Aorta (tissue), 5 donors: ENCODE results near the gene PRTG. TPM values are rescaled to one million over a fixed set of nuclear protein-coding genes. Genes with fewer than 3 reads are reported as not detected.
"Not testable (repeated sequence)": the region's sequence is repeated elsewhere in the genome, so short reads cannot be mapped to it uniquely, and the experiment has no call there.

Experiments used
- ATAC-seq: fragments of 200-7000 bp; cut with Tn5 transposase; one replicate; pipeline ENCODE4 v1.9.1; 2022; ENCODE audit warnings: moderate library complexity; ENCODE audit not compliant: low FRiP score
- DNase-seq, 2 donors: peaks; one replicate each; pipeline ENCODE4 v3.0.0-alpha.2; 2020
- H3K27ac ChIP-seq, 2 donors: one replicate each; pipeline ENCODE4 v1.5.1; 2013; ENCODE audit warnings: low read length in 2 of 2, mild to moderate bottlenecking in 2 of 2, moderate library complexity in 2 of 2, control low read depth in 1 of 2, inconsistent platforms in 1 of 2, low read depth in 1 of 2
- H3K27me3 ChIP-seq, 2 donors: one replicate each; pipeline ENCODE4 v1.6.1; 2013; ENCODE audit warnings: control low read depth in 1 of 2, low read length in 1 of 2, mild to moderate bottlenecking in 1 of 2, moderate library complexity in 1 of 2; ENCODE audit not compliant: insufficient read depth in 2 of 2, control insufficient read depth in 1 of 2
- H3K36me3 ChIP-seq, 2 donors: one replicate each; pipeline ENCODE4 v1.6.1; 2013; ENCODE audit warnings: control low read depth in 1 of 2, low read length in 1 of 2, mild to moderate bottlenecking in 1 of 2; ENCODE audit not compliant: insufficient read depth in 2 of 2, control insufficient read depth in 1 of 2
- H3K4me1 ChIP-seq, 2 donors: one replicate each; pipeline ENCODE4 v1.6.1; 2013; ENCODE audit warnings: low read length in 2 of 2, control low read depth in 1 of 2, mild to moderate bottlenecking in 1 of 2, moderate library complexity in 1 of 2; ENCODE audit not compliant: insufficient read depth in 2 of 2, control insufficient read depth in 1 of 2
- H3K4me3 ChIP-seq, 2 donors: one replicate each; pipeline ENCODE4 v1.5.1; 2013; ENCODE audit warnings: low read length in 2 of 2, control low read depth in 1 of 2, mild to moderate bottlenecking in 1 of 2
- H3K9me3 ChIP-seq: one replicate; pipeline ENCODE4 v1.6.1; 2013; ENCODE audit warnings: mild to moderate bottlenecking, low read length; ENCODE audit not compliant: control insufficient read depth
- WGBS, 2 donors: extraction: QIAGEN DNeasy Blood & Tissue Kit; methylation state at CpG; one replicate each; pipeline ENCODE4 v1.1.7; 2013; 5-methylcytosine and 5-hydroxymethylcytosine counted together
- intact Hi-C, 2 donors: fragments of 100-400 bp; cut with DNase I; formaldehyde crosslinking; loops; one replicate each; pipeline versions ENCODE4 v1.14.2 to v1.15.0; 2022
- polyA plus RNA-seq, 2 donors: library from polyadenylated mRNA; stranded (reverse); fragments of 200-250 nt; gene quantifications; one replicate each; pipeline ENCODE4 v1.2.3, GENCODE V29; 2013
- total RNA-seq, 2 donors: library from RNA; stranded (reverse); fragmentation: NEBNext Ultra II Directional; extraction: Animal tissue kit (Norgen Biotek cat#: 25700); gene quantifications; one replicate each; pipeline ENCODE4 v1.2.1, GENCODE V29; 2021
- donor health status: healthy with polysubstance abuse.
- donor health status: Bipolar disorder and iron deficiency.
- donor health status: DM: no; HTN: no; CAD: no.
- donor health status: DM: no; HTN: no; CAD: no.
- donor health status: DM: yes; HTN: yes; CAD: no.

The PRTG gene
- total and polyA plus RNA-seq, 4 donors = 0.13 to 4.4 (median 2.1) TPM; not detected in 1

DNA sequence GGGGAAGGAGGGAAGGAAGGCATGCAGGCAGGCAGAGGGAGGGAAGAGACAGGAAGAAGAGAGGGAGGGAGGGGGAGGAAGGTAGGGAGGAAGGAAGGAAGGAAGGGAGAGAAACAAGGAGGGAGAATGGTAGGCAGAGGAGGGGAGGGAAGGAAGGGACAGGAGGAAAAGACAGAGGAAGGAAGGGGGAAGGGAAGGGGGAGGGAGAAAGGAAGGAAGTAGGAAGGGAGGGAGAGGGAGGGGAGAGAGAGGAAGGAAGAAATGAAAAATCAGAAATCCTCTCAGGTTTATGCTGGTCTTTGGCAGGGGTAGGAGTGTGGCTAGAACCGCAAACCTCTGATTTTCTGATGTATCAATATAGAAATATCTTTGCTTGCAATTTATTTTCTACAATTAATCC lies 4.2 kb downstream of the PRTG start:
- ATAC-seq = no peak
- intact Hi-C loops = no loop called here
- Histone ChIP-seq H3K36me3 (no peaks in the 10 kb centered on the region), H3K4me3 (no peak overlapping the region), H3K27me3 (no peaks in the 10 kb centered on the region), H3K27ac (no peak overlapping the region), H3K4me1 (no peaks in the 10 kb centered on the region), H3K9me3 (no peaks in the 10 kb centered on the region)
- no peak for DNase-seq
- 0 to 49% methylated on average over 1 of the region's 1 CpG for WGBS, 2 donors

DNA sequence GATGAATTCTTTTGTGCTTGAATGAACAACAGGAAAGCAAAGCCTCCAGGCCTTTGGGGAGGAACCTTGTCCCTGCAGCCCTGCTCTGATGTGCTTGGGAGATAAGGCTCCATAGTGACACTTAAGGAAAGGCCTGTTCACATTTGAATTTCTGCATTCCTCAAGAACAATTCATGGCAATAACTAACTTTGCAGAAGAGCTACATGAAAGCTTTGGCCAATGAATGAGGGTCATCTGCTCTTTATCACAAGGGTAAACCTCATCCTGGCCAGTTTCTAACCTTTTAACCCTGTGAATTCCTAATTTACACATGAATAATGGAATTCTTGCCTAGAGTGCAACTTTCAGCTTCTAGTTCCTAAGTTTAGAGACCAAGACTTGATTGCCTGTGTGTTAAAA lies 5.6 kb downstream of the PRTG start:
- no peak overlapping the region for H3K4me3 ChIP-seq
- no peaks in the 10 kb centered on the region for H3K27me3 ChIP-seq
- H3K4me1 ChIP-seq = no peaks in the 10 kb centered on the region
- intact Hi-C loops = no loop called here
- H3K9me3 ChIP-seq = no peaks in the 10 kb centered on the region
- no peak overlapping the region for H3K27ac ChIP-seq
- ATAC-seq (no peak), DNase-seq (no peak)
- no peaks in the 10 kb centered on the region for H3K36me3 ChIP-seq

DNA sequence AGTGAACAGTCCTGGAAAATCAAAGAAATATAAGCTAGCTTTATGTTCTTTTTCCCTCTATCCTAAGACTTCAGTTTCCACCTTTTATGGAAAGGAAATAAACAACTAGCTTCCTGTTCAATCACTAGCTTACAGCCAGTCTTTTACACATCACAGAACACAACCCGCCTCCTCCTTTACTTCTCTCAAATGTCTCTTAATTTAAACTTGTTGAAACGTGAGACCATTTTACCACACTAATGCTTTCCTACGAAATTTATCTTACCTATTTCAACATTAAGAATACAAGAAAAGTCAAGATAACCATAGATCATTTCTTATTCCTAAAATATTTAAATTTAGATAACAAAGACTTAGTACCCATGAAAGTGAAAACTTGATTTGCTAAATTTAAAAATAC lies 6.2 kb downstream of the PRTG start:
- intact Hi-C loops = no loop called here
- Histone ChIP-seq H3K4me1 (no peaks in the 10 kb centered on the region), H3K36me3 (no peaks in the 10 kb centered on the region), H3K9me3 (no peaks in the 10 kb centered on the region), H3K4me3 (no peak overlapping the region), H3K27ac (no peak overlapping the region), H3K27me3 (no peaks in the 10 kb centered on the region)
- DNase-seq (no peak), ATAC-seq (no peak)
- 85% methylated on average over 3 of the region's 3 CpGs for WGBS, 2 donors

DNA sequence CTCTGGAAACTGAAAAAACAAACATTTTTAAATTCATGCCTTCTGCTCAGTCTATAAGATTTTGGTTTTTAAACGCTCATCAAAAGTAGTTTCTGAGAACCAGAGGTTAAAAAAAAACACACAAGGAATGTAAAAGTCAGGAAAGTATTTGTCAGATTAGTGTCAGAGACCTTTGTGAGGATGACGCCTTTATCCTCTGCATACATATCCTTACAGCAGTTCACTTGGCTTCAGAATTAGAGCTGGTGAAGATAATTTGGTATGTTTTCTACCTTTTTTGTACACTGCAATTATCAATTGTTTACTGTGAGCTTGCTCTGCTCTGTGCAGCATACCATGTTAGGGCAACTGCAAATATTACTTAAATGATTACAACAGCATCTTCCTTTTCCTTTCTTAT lies 8.3 kb downstream of the PRTG start:
- H3K4me1 ChIP-seq = no peaks in the 10 kb centered on the region
- no peak for ATAC-seq

DNA sequence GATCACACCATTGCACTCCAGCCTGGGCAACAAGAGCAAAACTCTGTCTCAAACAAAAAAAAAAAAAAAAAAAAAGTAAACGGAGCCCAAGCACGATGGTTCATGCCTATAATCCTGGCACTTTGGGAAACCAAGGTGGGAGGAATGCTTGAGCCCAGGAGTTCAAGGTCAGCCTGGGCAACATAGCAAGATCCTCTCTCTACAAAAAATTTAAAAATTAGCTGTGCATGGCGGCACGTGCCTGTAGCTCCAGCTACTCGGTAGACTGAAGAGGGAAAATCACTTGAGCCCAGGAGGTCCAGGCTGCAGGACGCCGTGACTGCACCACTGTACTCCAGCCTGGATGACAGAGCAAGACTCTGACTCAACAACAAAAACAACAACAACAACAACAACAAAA lies 9.5 kb downstream of the PRTG start:
- 94% methylated on average over 7 of the region's 7 CpGs for WGBS, 2 donors
- not testable (repeated sequence) for ATAC-seq

More for the DNA sequence above, 8.3 kb downstream of the PRTG start:
- H3K9me3 ChIP-seq = no peaks in the 10 kb centered on the region
- H3K4me3 ChIP-seq = no peak overlapping the region
- 68 to 86% methylated on average over 2 of the region's 2 CpGs for WGBS, 2 donors
- no peak for DNase-seq
- H3K27me3 ChIP-seq = no peaks in the 10 kb centered on the region
- no peak overlapping the region for H3K27ac ChIP-seq
- intact Hi-C loops = no loop called here
- no peaks in the 10 kb centered on the region for H3K36me3 ChIP-seq

DNA sequence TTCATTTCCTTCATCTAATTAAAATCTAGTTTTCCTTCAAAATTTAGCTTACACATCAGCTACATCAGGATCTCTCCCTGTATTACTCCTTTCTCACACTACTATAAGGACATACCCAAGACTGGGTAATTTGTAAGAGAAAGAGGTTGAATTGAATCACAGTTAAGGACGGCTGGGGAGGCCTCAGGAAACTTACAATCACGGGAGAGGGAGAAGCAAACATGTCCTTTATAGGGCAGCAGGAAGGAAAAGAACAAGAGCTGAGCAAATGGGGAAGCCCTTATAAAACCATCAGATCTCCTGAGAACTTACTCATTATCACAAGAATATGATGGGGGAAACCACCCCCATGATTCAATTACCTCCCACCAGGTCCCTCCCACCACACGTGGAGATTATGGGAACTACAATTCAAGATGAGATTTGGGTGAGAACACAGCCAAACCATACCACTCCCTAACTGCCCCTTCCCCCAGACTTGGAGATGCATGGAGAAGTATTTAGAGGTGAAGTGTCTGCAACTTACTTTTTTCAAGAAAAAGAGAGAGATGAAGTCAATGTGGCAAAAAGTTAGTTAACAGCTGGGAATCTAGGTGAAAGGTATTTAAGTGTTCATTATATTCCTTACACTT lies 21.3 kb downstream of the PRTG start:
- Histone ChIP-seq H3K4me1 (no peaks in the 10 kb centered on the region), H3K4me3 (no peak overlapping the region), H3K27ac (no peak overlapping the region), H3K36me3 (no peaks in the 10 kb centered on the region), H3K9me3 (no peaks in the 10 kb centered on the region), H3K27me3 (no peaks in the 10 kb centered on the region)
- intact Hi-C loops = no loop called here
- 26 to 45% methylated on average over 3 of the region's 3 CpGs for WGBS, 2 donors
- DNase-seq (no peak), ATAC-seq (no peak)

More for the DNA sequence above, 9.5 kb downstream of the PRTG start:
- H3K9me3 ChIP-seq, intact Hi-C loops, H3K36me3 ChIP-seq, H3K27ac ChIP-seq, H3K27me3 ChIP-seq, H3K4me3 ChIP-seq, DNase-seq, H3K4me1 ChIP-seq: not testable (repeated sequence)

DNA sequence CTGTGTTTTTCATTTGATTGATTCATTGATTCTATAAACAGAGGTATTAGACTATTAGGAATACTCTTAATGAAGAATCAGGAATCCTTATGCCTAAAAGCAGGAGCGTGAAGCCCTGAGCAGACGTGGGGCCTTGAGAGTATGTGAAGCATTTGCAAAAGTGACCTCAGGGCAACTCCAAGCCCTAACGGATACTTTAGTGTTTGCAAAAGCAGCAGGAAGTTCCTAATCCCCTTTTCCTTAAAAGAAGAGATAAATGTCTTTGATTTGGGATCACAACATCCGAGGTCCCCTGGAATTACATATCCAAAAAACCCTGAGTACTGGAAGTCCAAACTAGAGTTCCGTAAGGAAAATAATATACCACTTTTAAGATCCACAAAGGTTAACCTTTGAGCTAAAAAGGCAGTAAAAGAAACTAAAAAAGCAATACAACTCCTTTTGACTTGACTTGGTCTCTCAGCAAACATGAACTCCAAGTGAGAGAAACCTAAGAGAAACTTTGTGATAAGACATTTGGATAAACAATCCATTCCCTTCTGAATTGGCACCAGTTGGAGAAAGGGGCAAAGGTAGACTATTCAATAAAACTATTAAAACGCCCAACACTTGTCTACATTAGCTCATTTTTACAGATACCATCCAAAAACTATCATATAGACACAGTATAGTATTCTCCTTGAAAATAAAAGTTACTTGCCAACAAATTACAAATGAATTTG lies 27.4 kb downstream of the PRTG start:
- no peak for ATAC-seq

DNA sequence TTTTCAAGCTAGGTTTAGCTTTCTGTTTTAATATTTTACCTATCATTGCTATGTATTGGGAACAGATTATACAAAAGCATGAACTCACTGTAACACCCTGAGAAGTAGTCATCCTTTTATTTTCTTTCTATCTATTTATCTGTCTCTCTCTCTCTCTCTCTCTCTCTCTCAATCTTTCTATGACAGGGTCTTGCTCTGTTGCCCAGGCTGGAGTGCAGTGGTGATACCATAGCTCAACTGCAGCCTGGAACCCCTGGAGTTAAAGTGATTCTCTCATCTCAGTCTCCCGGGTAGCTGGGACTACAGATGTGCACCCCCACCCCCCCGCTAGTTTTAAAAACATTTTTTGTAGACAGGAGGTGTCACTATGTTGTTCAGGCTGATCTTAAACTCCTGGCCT lies 28.9 kb downstream of the PRTG start:
- intact Hi-C loops = no loop called here
- WGBS, 2 donors = 23 to 49% methylated on average over 2 of the region's 2 CpGs
- Histone ChIP-seq H3K27me3 (no peaks in the 10 kb centered on the region), H3K27ac (no peak overlapping the region), H3K4me3 (no peak overlapping the region), H3K9me3 (no peaks in the 10 kb centered on the region), H3K36me3 (no peaks in the 10 kb centered on the region), H3K4me1 (no peaks in the 10 kb centered on the region)
- ATAC-seq (no peak), DNase-seq (no peak)

More for the DNA sequence above, 27.4 kb downstream of the PRTG start:
- no peaks in the 10 kb centered on the region for H3K36me3 ChIP-seq
- no peak overlapping the region for H3K27ac ChIP-seq
- H3K4me1 ChIP-seq = no peaks in the 10 kb centered on the region
- no peaks in the 10 kb centered on the region for H3K9me3 ChIP-seq
- intact Hi-C loops = no loop called here
- H3K27me3 ChIP-seq = no peaks in the 10 kb centered on the region
- no peak for DNase-seq
- H3K4me3 ChIP-seq = no peak overlapping the region
- WGBS, 2 donors = 77 to 82% methylated on average over 6 of the region's 6 CpGs

DNA sequence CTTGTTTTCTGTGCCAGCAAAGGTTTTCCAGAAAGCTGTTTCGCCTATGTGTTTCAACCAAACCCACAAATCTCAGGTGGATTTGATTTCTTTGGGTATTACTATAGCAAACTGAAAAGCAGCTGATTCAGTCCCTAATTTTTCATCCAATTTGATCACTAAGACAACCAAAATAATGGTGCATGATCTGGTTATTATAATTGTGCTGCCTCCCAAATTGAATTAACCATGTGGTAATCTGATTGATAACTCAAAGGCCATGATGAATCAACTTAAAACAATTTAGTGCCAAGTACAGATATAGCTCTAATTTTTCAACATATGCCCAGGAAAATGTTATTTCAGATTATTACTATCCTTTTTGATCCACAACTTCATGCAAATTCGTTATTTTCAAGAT lies 30.6 kb downstream of the PRTG start:
- Histone ChIP-seq H3K4me1 (no peaks in the 10 kb centered on the region), H3K27me3 (no peaks in the 10 kb centered on the region), H3K4me3 (no peak overlapping the region), H3K27ac (no peak overlapping the region), H3K9me3 (no peaks in the 10 kb centered on the region), H3K36me3 (no peaks in the 10 kb centered on the region)
- DNase-seq (no peak), ATAC-seq (no peak)
- intact Hi-C loops = no loop called here
- WGBS, 2 donors = 93 to 94% methylated on average over 2 of the region's 2 CpGs
